Measurements from ENCODE around the gene ACOX3. TPM values are rescaled to one million over a fixed set of nuclear protein-coding genes. Genes with fewer than 3 reads are reported as not detected.
"Not testable (repeated sequence)": the region's sequence is repeated elsewhere in the genome, so short reads cannot be mapped to it uniquely, and the experiment has no call there.

ACOX3 gene
- polyA plus RNA-seq, 1 experiment: 7.9 TPM

- no peaks in the 10 kb centered on the region for H3K27me3 ChIP-seq (ENCODE audit: control insufficient read depth, insufficient read depth, low read length)
- POLR2A ChIA-PET: no interaction called here
- no peaks in the 10 kb centered on the region; the same call in 1 of the 2 replicates for H3K9me3 ChIP-seq (ENCODE audit: control insufficient read depth, insufficient read depth, low read length)
- CTCF ChIA-PET: interaction anchor here (1.6 kb wide), 1 partner anchor 121 kb away, joined by 4 read pairs; no protein-coding TSS in a partner anchor
- no peak overlapping the region for H3K27ac ChIP-seq (ENCODE audit: low read depth, low read length)
- no peak for DNase-seq (ENCODE audit: low read depth, low spot score)
- TF ChIP-seq CTCF (IDR thresholded peaks at IDR 0.05; ENCODE audit: low read depth, low read length): no peak
- H3K4me3 ChIP-seq (ENCODE audit: low read depth, low read length): no peak overlapping the region
These were observed 52.7 kb downstream of the ACOX3 start for GRCh38 chr4:8387615-8388527.

- TF ChIP-seq CTCF (IDR thresholded peaks at IDR 0.05; ENCODE audit: low read depth, low read length): no peak
- ChIA-PET POLR2A (no interaction called here), CTCF (interaction anchor here (1.6 kb wide), 1 partner anchor 120 kb away, joined by 4 read pairs; no protein-coding TSS in a partner anchor)
- H3K4me3 ChIP-seq (ENCODE audit: low read depth, low read length): no peak overlapping the region
- H3K27ac ChIP-seq (ENCODE audit: low read depth, low read length): no peak overlapping the region
- DNase-seq (ENCODE audit: low read depth, low spot score): no peak
- no peaks in the 10 kb centered on the region for H3K27me3 ChIP-seq (ENCODE audit: control insufficient read depth, insufficient read depth, low read length)
- no peaks in the 10 kb centered on the region; the same call in 1 of the 2 replicates for H3K9me3 ChIP-seq (ENCODE audit: control insufficient read depth, insufficient read depth, low read length)
These were observed 53.3 kb downstream of the ACOX3 start for GRCh38 chr4:8387194-8387593.

GRCh38 chr4:8386731-8387130 is 53.8 kb downstream of the ACOX3 start:
- DNase-seq (ENCODE audit: low read depth, low spot score): no peak
- no peak for TF ChIP-seq CTCF (IDR thresholded peaks at IDR 0.05; ENCODE audit: low read depth, low read length)
- Histone ChIP-seq H3K27me3 (ENCODE audit: control insufficient read depth, insufficient read depth, low read length) (no peaks in the 10 kb centered on the region), H3K27ac (ENCODE audit: low read depth, low read length) (no peak overlapping the region), H3K9me3 (ENCODE audit: control insufficient read depth, insufficient read depth, low read length) (no peaks in the 10 kb centered on the region; the same call in 1 of the 2 replicates), H3K4me3 (ENCODE audit: low read depth, low read length) (no peak overlapping the region)
- POLR2A ChIA-PET: no interaction called here
- CTCF ChIA-PET: interaction anchor here (0.7 kb wide), 1 partner anchor 120 kb away, joined by 5 read pairs; no protein-coding TSS in a partner anchor

GRCh38 chr4:8386131-8386530 is 54.4 kb downstream of the ACOX3 start:
- ChIA-PET POLR2A (interaction anchor here (0.6 to 0.7 kb wide), 2 partner anchors 19 to 195 kb away, joined by 4 to 5 read pairs; no protein-coding TSS in a partner anchor), CTCF (interaction anchor here (0.7 kb wide), 1 partner anchor 120 kb away, joined by 5 read pairs; no protein-coding TSS in a partner anchor)
- not testable (repeated sequence) for H3K27ac ChIP-seq (ENCODE audit: low read depth, low read length); DNase-seq (ENCODE audit: low read depth, low spot score); H3K9me3 ChIP-seq (ENCODE audit: control insufficient read depth, insufficient read depth, low read length); H3K4me3 ChIP-seq (ENCODE audit: low read depth, low read length); H3K27me3 ChIP-seq (ENCODE audit: control insufficient read depth, insufficient read depth, low read length)

- no peak overlapping the region for H3K4me3 ChIP-seq (ENCODE audit: low read depth, low read length)
- no peaks in the 10 kb centered on the region for H3K27me3 ChIP-seq (ENCODE audit: control insufficient read depth, insufficient read depth, low read length)
- DNase-seq (ENCODE audit: low read depth, low spot score): no peak
- no peaks in the 10 kb centered on the region; the same call in 1 of the 2 replicates for H3K9me3 ChIP-seq (ENCODE audit: control insufficient read depth, insufficient read depth, low read length)
- ChIA-PET POLR2A (interaction anchor here (0.7 kb wide), 1 partner anchor 194 kb away, joined by 4 read pairs; no protein-coding TSS in a partner anchor), CTCF (no interaction called here)
- no peak overlapping the region for H3K27ac ChIP-seq (ENCODE audit: low read depth, low read length)
- no peak for TF ChIP-seq CTCF (IDR thresholded peaks at IDR 0.05; ENCODE audit: low read depth, low read length)
These were observed 54.9 kb downstream of the ACOX3 start for GRCh38 chr4:8385611-8386010.

Measured in AG04450 (cell line).